ENCODE results near the gene C10orf62.

GRCh38 chr10:97573672-97574071 is 15.8 kb upstream of the C10orf62 start:
- TF ChIP-seq CTCF (IDR thresholded peaks at IDR 0.05; ENCODE audit: extremely low read depth in 1 of 2, insufficient read depth in 1 of 2, low read depth in 1 of 2, low read length in 2 of 2), result no peak
- no peak for TF ChIP-seq GATA2 (IDR thresholded peaks at IDR 0.05; ENCODE audit: insufficient read depth, insufficient read length, low read depth, low read length)

Data from endothelial cell of umbilical vein (primary cell).